NOMO-1 treated with DMSO at 0.1 percent for 48 hours (cell line): ENCODE measurements around the gene OLFML2A.

Experiments
- DNase-seq: peaks from one replicate; lab custom pipeline; 2025; ENCODE audit not compliant: unreplicated experiment; lab: John Stamatoyannopoulos, UW

The OLFML2A gene

GRCh38 chr9:124760719-124761118 lies 16.2 kb upstream of the OLFML2A start:
- DNase-seq: no peak

GRCh38 chr9:124761196-124761595 lies 15.7 kb upstream of the OLFML2A start:
- DNase-seq: no peak

- peak; percentile 89 for DNase-seq
Observed at GRCh38 chr9:124761710-124762109, 15.2 kb upstream of the OLFML2A start.

GRCh38 chr9:124762633-124763032 lies 14.3 kb upstream of the OLFML2A start:
- no peak for DNase-seq

- peak; percentile 41 for DNase-seq
Observed at GRCh38 chr9:124764774-124765438, 12.0 kb upstream of the OLFML2A start.

GRCh38 chr9:124765439-124765835 lies 11.5 kb upstream of the OLFML2A start:
- no peak for DNase-seq

GRCh38 chr9:124766326-124766725 lies 10.6 kb upstream of the OLFML2A start:
- DNase-seq: no peak

GRCh38 chr9:124766815-124767554 lies 9.9 kb upstream of the OLFML2A start:
- DNase-seq: peak; percentile 51

- no peak for DNase-seq
Observed at GRCh38 chr9:124767821-124768220, 9.1 kb upstream of the OLFML2A start.

GRCh38 chr9:124768334-124768733 lies 8.6 kb upstream of the OLFML2A start:
- no peak for DNase-seq

- no peak for DNase-seq
Observed at GRCh38 chr9:124768750-124769548, 8.0 kb upstream of the OLFML2A start.

GRCh38 chr9:124769549-124770358 lies 7.2 kb upstream of the OLFML2A start:
- DNase-seq: peak; percentile 21

- DNase-seq: no peak
Observed at GRCh38 chr9:124770359-124771020, 6.4 kb upstream of the OLFML2A start.

- peak; percentile 95 for DNase-seq
Observed at GRCh38 chr9:124771021-124771866, 5.7 kb upstream of the OLFML2A start, which contains the start of gene NR6A1. TSS of gene NR6A1 (minus strand) at chr9:124771311.

GRCh38 chr9:124771867-124772679 lies 4.9 kb upstream of the OLFML2A start:
- peak; percentile 32 for DNase-seq

- DNase-seq: peak; percentile 28
Observed at GRCh38 chr9:124772877-124773276, 4.1 kb upstream of the OLFML2A start.

- DNase-seq: no peak
Observed at GRCh38 chr9:124773473-124774128, 3.3 kb upstream of the OLFML2A start.
